Mononuclear cell (primary cell): ENCODE results near the gene MYO10. TPM values are rescaled to one million over a fixed set of nuclear protein-coding genes. Genes with fewer than 3 reads are reported as not detected.

Experiments
- H3K27me3 ChIP-seq: 2 replicates; pipeline ENCODE4 v1.6.0; 2011; ENCODE audit warnings: low read length, control low read depth; ENCODE audit not compliant: insufficient read depth
- H3K4me1 ChIP-seq: 2 replicates; pipeline ENCODE4 v1.5.1; 2011; ENCODE audit warnings: mild to moderate bottlenecking, low read length, control low read depth; ENCODE audit not compliant: insufficient read depth
- H3K4me3 ChIP-seq: 2 replicates; pipeline ENCODE4 v1.5.1; 2011; ENCODE audit warnings: mild to moderate bottlenecking, low read length, moderate library complexity
- H3K9me3 ChIP-seq: 2 replicates; pipeline ENCODE4 v1.5.1; 2011; ENCODE audit warnings: low read depth, mild to moderate bottlenecking, control low read depth, low read length
- total RNA-seq: library from RNA; depleted of rRNA; stranded (reverse); fragments of >200 nt; gene quantifications from one replicate; pipeline ENCODE4 v1.2.3, GENCODE V29; 2012

The MYO10 gene
- total RNA-seq, 1 donor: 1.0 TPM

GRCh38 chr5:16931334-16932110, 4.6 kb downstream of the MYO10 start:
- Histone ChIP-seq H3K9me3 (no peaks in the 10 kb centered on the region), H3K4me1 (peaks cover 23% of the 10 kb centered on the region), H3K27me3 (peaks cover 36% of the 10 kb centered on the region), H3K4me3 (no peak overlapping the region)

- H3K27me3 ChIP-seq: peaks cover 33% of the 10 kb centered on the region
- H3K9me3 ChIP-seq: no peaks in the 10 kb centered on the region
- H3K4me3 ChIP-seq: no peak overlapping the region
- H3K4me1 ChIP-seq: peaks cover 14% of the 10 kb centered on the region
These were observed 5.6 kb downstream of the MYO10 start for GRCh38 chr5:16930496-16930895.

GRCh38 chr5:16929831-16930230, 6.3 kb downstream of the MYO10 start:
- Histone ChIP-seq H3K4me3 (no peak overlapping the region), H3K9me3 (no peaks in the 10 kb centered on the region), H3K4me1 (peaks cover 8% of the 10 kb centered on the region), H3K27me3 (peaks cover 26% of the 10 kb centered on the region)

GRCh38 chr5:16929347-16929746, 6.7 kb downstream of the MYO10 start:
- no peaks in the 10 kb centered on the region for H3K9me3 ChIP-seq
- H3K4me3 ChIP-seq: no peak overlapping the region

GRCh38 chr5:16927613-16928012, 8.5 kb downstream of the MYO10 start:
- H3K4me1 ChIP-seq: no peaks in the 10 kb centered on the region
- H3K27me3 ChIP-seq: peaks cover 5% of the 10 kb centered on the region
- H3K4me3 ChIP-seq: no peak overlapping the region
- H3K9me3 ChIP-seq: no peaks in the 10 kb centered on the region

More at GRCh38 chr5:16929347-16929746, 6.7 kb downstream of the MYO10 start:
- Histone ChIP-seq H3K27me3 (peaks cover 21% of the 10 kb centered on the region), H3K4me1 (peaks cover 4% of the 10 kb centered on the region)

- Histone ChIP-seq H3K27me3 (no peaks in the 10 kb centered on the region), H3K4me3 (no peak overlapping the region), H3K9me3 (no peaks in the 10 kb centered on the region), H3K4me1 (no peaks in the 10 kb centered on the region)
These were observed 9.7 kb downstream of the MYO10 start for GRCh38 chr5:16926417-16926816.

- H3K27me3 ChIP-seq: no peaks in the 10 kb centered on the region
- no peaks in the 10 kb centered on the region for H3K4me1 ChIP-seq
- H3K9me3 ChIP-seq: no peaks in the 10 kb centered on the region
- H3K4me3 ChIP-seq: no peak overlapping the region
These were observed 11.9 kb downstream of the MYO10 start for GRCh38 chr5:16924206-16924605.

- Histone ChIP-seq H3K4me1 (no peaks in the 10 kb centered on the region), H3K4me3 (no peak overlapping the region), H3K27me3 (no peaks in the 10 kb centered on the region), H3K9me3 (no peaks in the 10 kb centered on the region)
These were observed 13.7 kb downstream of the MYO10 start for GRCh38 chr5:16922430-16922829.

- Histone ChIP-seq H3K9me3 (no peaks in the 10 kb centered on the region), H3K4me1 (no peaks in the 10 kb centered on the region), H3K27me3 (no peaks in the 10 kb centered on the region), H3K4me3 (no peak overlapping the region)
These were observed 14.9 kb downstream of the MYO10 start for GRCh38 chr5:16921211-16921610.

GRCh38 chr5:16920109-16920816, 15.8 kb downstream of the MYO10 start:
- no peaks in the 10 kb centered on the region for H3K27me3 ChIP-seq
- no peaks in the 10 kb centered on the region for H3K4me1 ChIP-seq
- H3K4me3 ChIP-seq: no peak overlapping the region
- no peaks in the 10 kb centered on the region for H3K9me3 ChIP-seq

- Histone ChIP-seq H3K4me1 (no peaks in the 10 kb centered on the region), H3K4me3 (no peak overlapping the region), H3K9me3 (no peaks in the 10 kb centered on the region), H3K27me3 (no peaks in the 10 kb centered on the region)
These were observed 17.0 kb downstream of the MYO10 start for GRCh38 chr5:16918891-16919671.

GRCh38 chr5:16918156-16918555, 17.9 kb downstream of the MYO10 start:
- H3K4me1 ChIP-seq: no peaks in the 10 kb centered on the region
- no peak overlapping the region for H3K4me3 ChIP-seq
- no peaks in the 10 kb centered on the region for H3K27me3 ChIP-seq
- no peaks in the 10 kb centered on the region for H3K9me3 ChIP-seq

GRCh38 chr5:16916262-16916878, 19.7 kb downstream of the MYO10 start:
- H3K9me3 ChIP-seq: no peaks in the 10 kb centered on the region
- no peaks in the 10 kb centered on the region for H3K27me3 ChIP-seq
- no peak overlapping the region for H3K4me3 ChIP-seq
- H3K4me1 ChIP-seq: no peaks in the 10 kb centered on the region

GRCh38 chr5:16914584-16914983, 21.5 kb downstream of the MYO10 start:
- Histone ChIP-seq H3K9me3 (no peaks in the 10 kb centered on the region), H3K4me3 (no peak overlapping the region), H3K4me1 (no peaks in the 10 kb centered on the region), H3K27me3 (no peaks in the 10 kb centered on the region)

- Histone ChIP-seq H3K9me3 (no peaks in the 10 kb centered on the region), H3K4me3 (no peak overlapping the region), H3K4me1 (no peaks in the 10 kb centered on the region), H3K27me3 (no peaks in the 10 kb centered on the region)
These were observed 22.0 kb downstream of the MYO10 start for GRCh38 chr5:16914108-16914435.
